Uterus (tissue), 2 donors: ENCODE data around the gene NDUFA13.

Experiments used
- POLR2A ChIP-seq, 2 donors: fragments of 450-650 bp; IDR thresholded peaks; one replicate each; pipeline ENCODE4 v1.6.1; 2016; ENCODE audit warnings: antibody characterized with exemption in 2 of 2, mild to moderate bottlenecking in 1 of 2, moderate library complexity in 1 of 2
- TF ChIP-seq, protein P1 (sequence below), 4 experiments: fragments of 200-600 bp in 2 of 4; fragments of 450-650 bp in 2 of 4; sonication (generic) in 2 of 4; IDR thresholded peaks; one replicate each; pipeline ENCODE4 v1.5.1; 2016 to 2019; ENCODE audit warnings: antibody characterized with exemption in 4 of 4, mild to moderate bottlenecking in 2 of 4, moderate library complexity in 1 of 4

DNA sequence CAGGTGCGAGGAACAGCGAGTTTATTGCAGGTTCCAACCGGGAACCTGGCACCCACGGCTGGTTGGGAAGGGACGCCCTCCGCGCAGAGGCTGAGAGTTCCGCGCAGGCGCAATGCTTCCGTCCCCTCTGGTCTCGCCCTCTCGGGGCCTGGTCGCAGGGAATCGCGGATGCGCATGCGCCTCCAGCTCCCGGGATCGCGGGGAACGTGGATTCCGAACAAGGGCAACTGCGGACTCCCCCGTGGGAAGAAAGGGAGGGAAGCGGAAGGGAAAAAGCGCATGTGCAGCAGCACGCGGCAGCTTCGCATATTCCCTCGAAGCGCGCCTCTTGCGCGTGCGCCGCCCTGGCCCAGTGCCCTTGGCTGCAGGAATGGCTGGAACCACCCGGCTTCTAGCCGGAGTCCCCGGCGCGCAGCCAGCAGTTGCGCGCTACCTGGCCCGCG, 1.8 kb upstream of the NDUFA13 start:
- TF ChIP-seq, protein P1, sequence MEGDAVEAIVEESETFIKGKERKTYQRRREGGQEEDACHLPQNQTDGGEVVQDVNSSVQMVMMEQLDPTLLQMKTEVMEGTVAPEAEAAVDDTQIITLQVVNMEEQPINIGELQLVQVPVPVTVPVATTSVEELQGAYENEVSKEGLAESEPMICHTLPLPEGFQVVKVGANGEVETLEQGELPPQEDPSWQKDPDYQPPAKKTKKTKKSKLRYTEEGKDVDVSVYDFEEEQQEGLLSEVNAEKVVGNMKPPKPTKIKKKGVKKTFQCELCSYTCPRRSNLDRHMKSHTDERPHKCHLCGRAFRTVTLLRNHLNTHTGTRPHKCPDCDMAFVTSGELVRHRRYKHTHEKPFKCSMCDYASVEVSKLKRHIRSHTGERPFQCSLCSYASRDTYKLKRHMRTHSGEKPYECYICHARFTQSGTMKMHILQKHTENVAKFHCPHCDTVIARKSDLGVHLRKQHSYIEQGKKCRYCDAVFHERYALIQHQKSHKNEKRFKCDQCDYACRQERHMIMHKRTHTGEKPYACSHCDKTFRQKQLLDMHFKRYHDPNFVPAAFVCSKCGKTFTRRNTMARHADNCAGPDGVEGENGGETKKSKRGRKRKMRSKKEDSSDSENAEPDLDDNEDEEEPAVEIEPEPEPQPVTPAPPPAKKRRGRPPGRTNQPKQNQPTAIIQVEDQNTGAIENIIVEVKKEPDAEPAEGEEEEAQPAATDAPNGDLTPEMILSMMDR (IDR thresholded peaks at IDR 0.05), result no peak
- TF ChIP-seq POLR2A (IDR thresholded peaks at IDR 0.05), result no peak
